GM12874 (cell line): ENCODE results near the gene SELENOO.
A peak's percentile ranks its signal among the peaks of the same experiment; 100 is the strongest.

Experiments used
- CTCF ChIP-seq: IDR thresholded peaks from 2 replicates; pipeline ENCODE4 v1.5.1; 2011; ENCODE audit warnings: low read depth, mild to moderate bottlenecking, control low read depth, low read length, moderate library complexity; ENCODE audit not compliant: insufficient read depth

The SELENOO gene

GRCh38 chr22:50227579-50228215 lies 26.9 kb downstream of the SELENOO start:
- no peak for TF ChIP-seq CTCF

GRCh38 chr22:50228366-50228765 lies 27.6 kb downstream of the SELENOO start:
- TF ChIP-seq CTCF, result no peak

GRCh38 chr22:50229370-50229769 lies 28.6 kb downstream of the SELENOO start:
- no peak for TF ChIP-seq CTCF

- TF ChIP-seq CTCF, result no peak
Observed at GRCh38 chr22:50232481-50233151, 31.8 kb downstream of the SELENOO start.

GRCh38 chr22:50233223-50233622 lies 32.4 kb downstream of the SELENOO start:
- no peak for TF ChIP-seq CTCF

DNA sequence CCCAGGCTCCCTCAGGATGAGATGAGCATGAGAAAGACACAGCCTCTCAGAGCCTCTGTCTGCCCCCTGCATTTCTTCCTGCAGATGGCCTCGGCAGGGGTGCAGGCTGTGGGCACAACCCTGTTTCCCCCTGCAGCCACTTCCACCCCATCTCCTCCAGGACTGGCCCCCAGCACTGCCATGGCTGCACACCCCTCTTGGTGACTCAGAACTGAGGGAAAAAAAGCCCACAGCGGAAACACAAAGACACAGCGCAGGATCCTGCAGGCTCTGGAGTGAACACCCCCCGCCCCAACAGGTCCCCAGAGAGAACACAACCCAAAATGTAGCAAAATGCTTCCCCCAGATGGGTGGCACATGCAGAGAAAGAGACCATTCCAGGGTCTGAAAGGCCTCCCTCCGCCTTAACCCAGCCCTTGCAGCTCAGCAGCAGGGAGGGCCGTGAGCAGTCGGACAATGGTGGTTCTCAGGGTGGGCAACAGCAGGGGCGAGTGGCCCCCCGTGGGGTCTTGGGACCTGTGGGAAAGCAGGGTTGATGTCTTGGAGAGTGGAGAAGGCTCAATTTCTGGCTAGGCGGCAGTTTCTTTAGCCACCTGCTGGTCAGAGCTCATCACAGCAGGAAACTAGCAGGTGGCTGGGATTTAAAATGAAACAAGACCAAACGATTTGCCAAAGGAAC lies 36.1 kb downstream of the SELENOO start:
- peak; percentile 53; the same call in 1 of the 2 replicates for TF ChIP-seq CTCF

GRCh38 chr22:50238755-50239154 lies 37.9 kb downstream of the SELENOO start:
- no peak for TF ChIP-seq CTCF
